ENCODE measurements around the gene ADAT2.

Gene ADAT2

GRCh38 chr6:143376861-143377260, 73.6 kb downstream of the ADAT2 start:
- no peak for TF ChIP-seq CTCF (conservative IDR thresholded peaks at IDR 0.05; ENCODE audit: low read length)
- DNase-seq (ENCODE audit: low read depth), result no peak
- no peak overlapping the region for H3K4me3 ChIP-seq (ENCODE audit: low read length)

- no peak overlapping the region for H3K4me3 ChIP-seq (ENCODE audit: low read length)
- TF ChIP-seq CTCF (conservative IDR thresholded peaks at IDR 0.05; ENCODE audit: low read length), result no peak
- no peak for DNase-seq (ENCODE audit: low read depth)
Observed at GRCh38 chr6:143376375-143376774, 74.1 kb downstream of the ADAT2 start.

GRCh38 chr6:143375022-143375585, 75.4 kb downstream of the ADAT2 start:
- TF ChIP-seq CTCF (conservative IDR thresholded peaks at IDR 0.05; ENCODE audit: low read length), result no peak
- H3K4me3 ChIP-seq (ENCODE audit: low read length), result no peak overlapping the region
- DNase-seq (ENCODE audit: low read depth), result no peak

GRCh38 chr6:143374014-143374413, 76.5 kb downstream of the ADAT2 start:
- TF ChIP-seq CTCF (conservative IDR thresholded peaks at IDR 0.05; ENCODE audit: low read length), result no peak
- no peak for DNase-seq (ENCODE audit: low read depth)
- no peak overlapping the region for H3K4me3 ChIP-seq (ENCODE audit: low read length)

Data from AG10803 (cell line).